Mammary epithelial cell (primary cell): ENCODE results near the gene CHDH.

Experiments
- CTCF ChIP-seq, 2 donors: IDR thresholded peaks in 1 of 2; conservative IDR thresholded peaks in 1 of 2; 2 replicates each; pipeline ENCODE4 v1.5.1; 2011 to 2012; ENCODE audit warnings: inconsistent platforms in 2 of 2, low read length in 2 of 2, mild to moderate bottlenecking in 2 of 2, control low read depth in 1 of 2, low read depth in 1 of 2; ENCODE audit not compliant: insufficient read depth in 1 of 2; ENCODE audit errors: extremely low read depth in 1 of 2
- EZH2 ChIP-seq: IDR thresholded peaks from 2 replicates; pipeline ENCODE4 v1.6.1; 2012; ENCODE audit warnings: low read length, inconsistent platforms, borderline replicate concordance

GRCh38 chr3:53833700-53834099 lies 12.5 kb downstream of the CHDH start:
- TF ChIP-seq CTCF (conservative IDR thresholded peaks at IDR 0.05 in 1 of 2, IDR thresholded peaks at IDR 0.05 in 1 of 2; ENCODE audit: extremely low read depth in 1 of 2, insufficient read depth in 1 of 2, low read depth in 1 of 2, low read length in 2 of 2) (no peak), EZH2 (no peak)
